WTC11 (cell line): Measurements from ENCODE around the gene NCCRP1. TPM values are rescaled to one million over a fixed set of nuclear protein-coding genes. Genes with fewer than 3 reads are reported as not detected.

Source experiments
- ATAC-seq: fragments of 200-7000 bp; cut with Tn5 transposase; 2 replicates; pipeline ENCODE4 v1.10.0; 2021; ENCODE audit warnings: mild to moderate bottlenecking, moderate library complexity
- CTCF ChIA-PET: fragments of 300-600 bp; sonication (Branson Sonifier 250); formaldehyde crosslinking; loops from one replicate; lab custom pipeline; 2021; ENCODE audit warnings: antibody characterized with exemption; lab: Charles Lee
- POLR2A ChIA-PET: fragments of 350-600 bp; sonication (Branson Sonifier 250); formaldehyde crosslinking; loops from one replicate; lab custom pipeline; 2021; ENCODE audit warnings: antibody characterized with exemption; lab: Charles Lee
- DNase-seq: peaks from one replicate; pipeline ENCODE4 v3.0.0; 2021; ENCODE audit warnings: low spot score
- H3K27ac Mint-ChIP-seq: 2 replicates; pipeline ENCODE4 v1.8.0; 2021; ENCODE audit warnings: mixed read lengths
- H3K27me3 Mint-ChIP-seq: 2 replicates; pipeline ENCODE4 v1.8.0; 2021; ENCODE audit warnings: low read depth, mild to moderate bottlenecking, moderate library complexity, mixed read lengths
- H3K36me3 Mint-ChIP-seq: 2 replicates; pipeline ENCODE4 v1.8.0; 2021; ENCODE audit warnings: mixed read lengths
- H3K4me1 Mint-ChIP-seq: 2 replicates; pipeline ENCODE4 v1.8.0; 2022; ENCODE audit warnings: mixed read lengths
- H3K4me3 Mint-ChIP-seq: 2 replicates; pipeline ENCODE4 v1.8.0; 2021; ENCODE audit warnings: mild to moderate bottlenecking, moderate library complexity, mixed read lengths
- H3K9me3 Mint-ChIP-seq: 2 replicates; pipeline ENCODE4 v1.8.0; 2021; ENCODE audit warnings: mixed read lengths
- ATF1 ChIP-seq: sonication (generic); formaldehyde crosslinking; IDR thresholded peaks from 2 replicates; pipeline ENCODE4 v1.8.1; 2023; ENCODE audit warnings: mild to moderate bottlenecking, moderate library complexity, missing genetic modification reagents
- CREM ChIP-seq: sonication (generic); formaldehyde crosslinking; IDR thresholded peaks from 2 replicates; pipeline ENCODE4 v1.8.1; 2022; ENCODE audit warnings: mild to moderate bottlenecking, missing genetic modification reagents, moderate library complexity
- E2F1 ChIP-seq: sonication (generic); formaldehyde crosslinking; IDR thresholded peaks from 2 replicates; pipeline ENCODE4 v1.8.0; 2022; ENCODE audit warnings: mild to moderate bottlenecking, missing genetic modification reagents
- E2F4 ChIP-seq: sonication (generic); formaldehyde crosslinking; IDR thresholded peaks from 2 replicates; pipeline ENCODE4 v1.8.1; 2022; ENCODE audit warnings: low read depth, mild to moderate bottlenecking, moderate library complexity, missing genetic modification reagents, borderline replicate concordance
- FOXJ3 ChIP-seq: sonication (generic); formaldehyde crosslinking; IDR thresholded peaks from 2 replicates; pipeline ENCODE4 v1.9.0; 2021; ENCODE audit warnings: missing genetic modification reagents, mild to moderate bottlenecking, borderline replicate concordance
- GTF2I ChIP-seq: fragments of 250-450 bp; sonication (Bioruptor Pico); conservative IDR thresholded peaks from 2 replicates; pipeline ENCODE4 v1.4.0; 2021; ENCODE audit warnings: mild to moderate bottlenecking
- IRF2 ChIP-seq: sonication (generic); formaldehyde crosslinking; IDR thresholded peaks from 2 replicates; pipeline ENCODE4 v1.8.0; 2022; ENCODE audit warnings: low read depth, missing genetic modification reagents, borderline replicate concordance
- NR2C2 ChIP-seq: sonication (generic); formaldehyde crosslinking; IDR thresholded peaks from 2 replicates; pipeline ENCODE4 v1.8.0; 2022; ENCODE audit warnings: mild to moderate bottlenecking, missing genetic modification reagents
- OVOL2 ChIP-seq: fragments of 250-450 bp; sonication (Bioruptor Pico); IDR thresholded peaks from 2 replicates; pipeline ENCODE4 v1.9.0; 2021; ENCODE audit warnings: mild to moderate bottlenecking, borderline replicate concordance
- PREB ChIP-seq: sonication (generic); formaldehyde crosslinking; IDR thresholded peaks from 2 replicates; pipeline ENCODE4 v1.8.1; 2022; ENCODE audit warnings: mild to moderate bottlenecking, missing genetic modification reagents, moderate library complexity, borderline replicate concordance
- RELA ChIP-seq: sonication (generic); formaldehyde crosslinking; IDR thresholded peaks from 2 replicates; pipeline ENCODE4 v1.8.1; 2022; ENCODE audit warnings: missing genetic modification reagents, mild to moderate bottlenecking, borderline replicate concordance
- SOX15 ChIP-seq: fragments of 250-450 bp; sonication (Bioruptor Pico); IDR thresholded peaks from 2 replicates; pipeline ENCODE4 v1.9.0; 2021; ENCODE audit warnings: mild to moderate bottlenecking
- TEAD1 ChIP-seq: sonication (generic); formaldehyde crosslinking; IDR thresholded peaks from 2 replicates; pipeline ENCODE4 v1.8.0; 2022; ENCODE audit warnings: mild to moderate bottlenecking, missing genetic modification reagents
- ZBTB21 ChIP-seq: sonication (generic); formaldehyde crosslinking; IDR thresholded peaks from 2 replicates; pipeline ENCODE4 v1.8.1; 2023; ENCODE audit warnings: mild to moderate bottlenecking, missing genetic modification reagents, borderline replicate concordance
- ZNF423 ChIP-seq: fragments of 250-450 bp; sonication (Bioruptor Pico); IDR thresholded peaks from 2 replicates; pipeline ENCODE4 v2.1.2; 2022; ENCODE audit warnings: mild to moderate bottlenecking, moderate library complexity
- ZNF425 ChIP-seq: fragments of 250-450 bp; sonication (Bioruptor Pico); conservative IDR thresholded peaks from 2 replicates; pipeline ENCODE4 v1.9.0; 2021; ENCODE audit warnings: mild to moderate bottlenecking
- total RNA-seq: library from RNA; stranded (reverse); gene quantifications from 3 replicates; pipeline ENCODE4 v1.2.3, GENCODE V29; 2021
- TF ChIP-seq, protein P1 (sequence below): fragments of 250-450 bp; sonication (Bioruptor Pico); IDR thresholded peaks from 2 replicates; pipeline ENCODE4 v1.9.0; 2021; ENCODE audit warnings: mild to moderate bottlenecking, borderline replicate concordance
- TF ChIP-seq, protein P2 (sequence below): sonication (generic); formaldehyde crosslinking; IDR thresholded peaks from 2 replicates; pipeline ENCODE4 v1.8.1; 2023; ENCODE audit warnings: mild to moderate bottlenecking, missing genetic modification reagents
- TF ChIP-seq, protein P3 (sequence below): sonication (generic); formaldehyde crosslinking; conservative IDR thresholded peaks from 2 replicates; pipeline ENCODE4 v1.8.1; 2023; ENCODE audit warnings: mild to moderate bottlenecking, low read depth, missing genetic modification reagents, moderate library complexity

Gene NCCRP1
- total RNA-seq, 1 experiment from 2014 or later: 2.0 TPM

- Mint-ChIP-seq H3K36me3 (no peaks in the 10 kb centered on the region; the same call in 1 of the 2 replicates), H3K9me3 (no peaks in the 10 kb centered on the region), H3K27me3 (peaks cover 2% of the 10 kb centered on the region; the same call in 1 of the 2 replicates), H3K4me1 (no peaks in the 10 kb centered on the region), H3K4me3 (no peak overlapping the region), H3K27ac (no peak overlapping the region)
- ChIA-PET POLR2A (no interaction called here), CTCF (interaction anchor here (1.7 kb wide), 1 partner anchor 61 kb away, joined by 3 read pairs; no protein-coding TSS in a partner anchor)
- no peak for TF ChIP-seq ZNF425
- no peak for TF ChIP-seq OVOL2 (CRISPR knock-in tag)
- TF ChIP-seq NR2C2 (CRISPR knock-in tag): no peak
- TF ChIP-seq E2F1: no peak
- no peak for TF ChIP-seq ZNF423 (CRISPR knock-in tag)
- ATAC-seq: no peak
- DNase-seq: no peak
Observed at GRCh38 chr19:39183104-39183503, 13.7 kb upstream of the NCCRP1 start.

- Mint-ChIP-seq H3K4me3 (no peak overlapping the region), H3K9me3 (no peaks in the 10 kb centered on the region), H3K27ac (no peak overlapping the region), H3K4me1 (no peaks in the 10 kb centered on the region), H3K36me3 (no peaks in the 10 kb centered on the region; the same call in 1 of the 2 replicates), H3K27me3 (peaks cover 2% of the 10 kb centered on the region; the same call in 1 of the 2 replicates)
- ChIA-PET POLR2A (interaction anchor here (0.6 kb wide), 1 partner anchor 166 kb away, joined by 3 read pairs; no protein-coding TSS in a partner anchor), CTCF (interaction anchor here (0.8 to 3.3 kb wide), 5 partner anchors 12 to 64 kb away, joined by 3 to 23 read pairs (median 8); partner anchors contain the start of genes NCCRP1 and PAK4)
- DNase-seq (no peak), ATAC-seq (no peak)
- no peak for TF ChIP-seq RELA
- no peak for TF ChIP-seq IRF2 (CRISPR knock-in tag)
- TF ChIP-seq, protein P1, sequence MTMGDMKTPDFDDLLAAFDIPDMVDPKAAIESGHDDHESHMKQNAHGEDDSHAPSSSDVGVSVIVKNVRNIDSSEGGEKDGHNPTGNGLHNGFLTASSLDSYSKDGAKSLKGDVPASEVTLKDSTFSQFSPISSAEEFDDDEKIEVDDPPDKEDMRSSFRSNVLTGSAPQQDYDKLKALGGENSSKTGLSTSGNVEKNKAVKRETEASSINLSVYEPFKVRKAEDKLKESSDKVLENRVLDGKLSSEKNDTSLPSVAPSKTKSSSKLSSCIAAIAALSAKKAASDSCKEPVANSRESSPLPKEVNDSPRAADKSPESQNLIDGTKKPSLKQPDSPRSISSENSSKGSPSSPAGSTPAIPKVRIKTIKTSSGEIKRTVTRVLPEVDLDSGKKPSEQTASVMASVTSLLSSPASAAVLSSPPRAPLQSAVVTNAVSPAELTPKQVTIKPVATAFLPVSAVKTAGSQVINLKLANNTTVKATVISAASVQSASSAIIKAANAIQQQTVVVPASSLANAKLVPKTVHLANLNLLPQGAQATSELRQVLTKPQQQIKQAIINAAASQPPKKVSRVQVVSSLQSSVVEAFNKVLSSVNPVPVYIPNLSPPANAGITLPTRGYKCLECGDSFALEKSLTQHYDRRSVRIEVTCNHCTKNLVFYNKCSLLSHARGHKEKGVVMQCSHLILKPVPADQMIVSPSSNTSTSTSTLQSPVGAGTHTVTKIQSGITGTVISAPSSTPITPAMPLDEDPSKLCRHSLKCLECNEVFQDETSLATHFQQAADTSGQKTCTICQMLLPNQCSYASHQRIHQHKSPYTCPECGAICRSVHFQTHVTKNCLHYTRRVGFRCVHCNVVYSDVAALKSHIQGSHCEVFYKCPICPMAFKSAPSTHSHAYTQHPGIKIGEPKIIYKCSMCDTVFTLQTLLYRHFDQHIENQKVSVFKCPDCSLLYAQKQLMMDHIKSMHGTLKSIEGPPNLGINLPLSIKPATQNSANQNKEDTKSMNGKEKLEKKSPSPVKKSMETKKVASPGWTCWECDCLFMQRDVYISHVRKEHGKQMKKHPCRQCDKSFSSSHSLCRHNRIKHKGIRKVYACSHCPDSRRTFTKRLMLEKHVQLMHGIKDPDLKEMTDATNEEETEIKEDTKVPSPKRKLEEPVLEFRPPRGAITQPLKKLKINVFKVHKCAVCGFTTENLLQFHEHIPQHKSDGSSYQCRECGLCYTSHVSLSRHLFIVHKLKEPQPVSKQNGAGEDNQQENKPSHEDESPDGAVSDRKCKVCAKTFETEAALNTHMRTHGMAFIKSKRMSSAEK (CRISPR knock-in tag): no peak
- TF ChIP-seq, protein P2, sequence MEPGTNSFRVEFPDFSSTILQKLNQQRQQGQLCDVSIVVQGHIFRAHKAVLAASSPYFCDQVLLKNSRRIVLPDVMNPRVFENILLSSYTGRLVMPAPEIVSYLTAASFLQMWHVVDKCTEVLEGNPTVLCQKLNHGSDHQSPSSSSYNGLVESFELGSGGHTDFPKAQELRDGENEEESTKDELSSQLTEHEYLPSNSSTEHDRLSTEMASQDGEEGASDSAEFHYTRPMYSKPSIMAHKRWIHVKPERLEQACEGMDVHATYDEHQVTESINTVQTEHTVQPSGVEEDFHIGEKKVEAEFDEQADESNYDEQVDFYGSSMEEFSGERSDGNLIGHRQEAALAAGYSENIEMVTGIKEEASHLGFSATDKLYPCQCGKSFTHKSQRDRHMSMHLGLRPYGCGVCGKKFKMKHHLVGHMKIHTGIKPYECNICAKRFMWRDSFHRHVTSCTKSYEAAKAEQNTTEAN: no peak
- no peak for TF ChIP-seq PREB
- TF ChIP-seq SOX15 (CRISPR knock-in tag): no peak
- no peak for TF ChIP-seq GTF2I (CRISPR knock-in tag)
- TF ChIP-seq, protein P3, sequence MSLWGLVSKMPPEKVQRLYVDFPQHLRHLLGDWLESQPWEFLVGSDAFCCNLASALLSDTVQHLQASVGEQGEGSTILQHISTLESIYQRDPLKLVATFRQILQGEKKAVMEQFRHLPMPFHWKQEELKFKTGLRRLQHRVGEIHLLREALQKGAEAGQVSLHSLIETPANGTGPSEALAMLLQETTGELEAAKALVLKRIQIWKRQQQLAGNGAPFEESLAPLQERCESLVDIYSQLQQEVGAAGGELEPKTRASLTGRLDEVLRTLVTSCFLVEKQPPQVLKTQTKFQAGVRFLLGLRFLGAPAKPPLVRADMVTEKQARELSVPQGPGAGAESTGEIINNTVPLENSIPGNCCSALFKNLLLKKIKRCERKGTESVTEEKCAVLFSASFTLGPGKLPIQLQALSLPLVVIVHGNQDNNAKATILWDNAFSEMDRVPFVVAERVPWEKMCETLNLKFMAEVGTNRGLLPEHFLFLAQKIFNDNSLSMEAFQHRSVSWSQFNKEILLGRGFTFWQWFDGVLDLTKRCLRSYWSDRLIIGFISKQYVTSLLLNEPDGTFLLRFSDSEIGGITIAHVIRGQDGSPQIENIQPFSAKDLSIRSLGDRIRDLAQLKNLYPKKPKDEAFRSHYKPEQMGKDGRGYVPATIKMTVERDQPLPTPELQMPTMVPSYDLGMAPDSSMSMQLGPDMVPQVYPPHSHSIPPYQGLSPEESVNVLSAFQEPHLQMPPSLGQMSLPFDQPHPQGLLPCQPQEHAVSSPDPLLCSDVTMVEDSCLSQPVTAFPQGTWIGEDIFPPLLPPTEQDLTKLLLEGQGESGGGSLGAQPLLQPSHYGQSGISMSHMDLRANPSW (CRISPR knock-in tag): no peak
- TF ChIP-seq ATF1 (CRISPR knock-in tag): no peak
- no peak for TF ChIP-seq CREM (CRISPR knock-in tag)
- no peak for TF ChIP-seq TEAD1 (CRISPR knock-in tag)
- no peak for TF ChIP-seq E2F4 (CRISPR knock-in tag)
- TF ChIP-seq FOXJ3 (CRISPR knock-in tag): no peak
- TF ChIP-seq ZBTB21: no peak
Observed at GRCh38 chr19:39186391-39186790, 10.4 kb upstream of the NCCRP1 start.
